ENCODE results near the gene MRC1.

DNA sequence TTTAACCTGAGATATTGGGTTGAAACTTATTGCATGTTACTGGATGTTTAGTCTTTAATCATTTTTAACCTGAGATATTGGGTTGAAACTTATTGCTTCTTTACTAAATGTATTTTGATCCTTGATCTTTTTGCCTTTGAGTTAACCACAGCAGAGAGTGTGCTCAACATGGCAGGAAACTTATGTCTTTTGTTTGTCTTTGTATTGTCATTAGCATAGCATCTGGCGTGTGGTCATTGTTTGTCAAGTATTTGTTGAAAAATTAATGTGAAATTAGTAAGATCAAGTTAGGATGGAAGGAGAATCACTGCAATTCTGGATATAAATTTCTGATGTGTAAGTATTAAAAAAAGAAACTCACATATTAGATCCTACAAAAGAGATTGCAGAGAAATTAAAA is 8.2 kb downstream of the MRC1 start:
- TF ChIP-seq YY1 (IDR thresholded peaks at IDR 0.05; ENCODE audit: insufficient read depth, insufficient read length) (no peak), ZNF274 (IDR thresholded peaks at IDR 0.05; ENCODE audit: low read depth, low read length) (no peak), SUZ12 (IDR thresholded peaks at IDR 0.05; ENCODE audit: extremely low read depth, insufficient read depth, insufficient read length) (no peak)
